IMR-90 (cell line): ENCODE measurements around the gene IRAK1BP1. TPM values are rescaled to one million over a fixed set of nuclear protein-coding genes. Genes with fewer than 3 reads are reported as not detected.

Experiments used
- ATAC-seq: fragments of 200-7000 bp; cut with Tn5 transposase; 2 replicates; pipeline ENCODE4 v1.9.1; 2020; ENCODE audit warnings: low read depth, mild to moderate bottlenecking, moderate library complexity
- BruUV-seq: library from RNA; stranded (reverse); fragments of 400-500 nt; replicated peaks from 2 replicates; lab custom pipeline; 2021; lab: Mats Ljungman, UMichigan
- CTCF ChIA-PET: fragments of 300-600 bp; formaldehyde crosslinking; extraction: SDS; loops from one replicate; lab custom pipeline; 2021; ENCODE audit warnings: antibody characterized with exemption; lab: Yijun Ruan, JAX
- POLR2A ChIA-PET: fragments of 300-600 bp; sonication (Branson Sonifier 250); formaldehyde crosslinking; loops from one replicate; lab custom pipeline; 2022; ENCODE audit warnings: antibody characterized with exemption; ENCODE audit not compliant: unreplicated experiment; lab: Charles Lee
- DNase-seq: peaks from one replicate; pipeline ENCODE4 v3.0.0; 2013
- H2AFZ ChIP-seq: replicated peaks from 2 replicates; pipeline ENCODE3; 2013; ENCODE audit warnings: low read length, mild to moderate bottlenecking; ENCODE audit not compliant: poor library complexity
- H2AK5ac ChIP-seq: 2 replicates; pipeline ENCODE4 v1.6.1; 2013; ENCODE audit warnings: low read depth, low read length, inconsistent platforms
- H2AK9ac ChIP-seq: replicated peaks from 2 replicates; pipeline ENCODE3; 2013; ENCODE audit warnings: mild to moderate bottlenecking, low read depth, low read length, moderate library complexity; ENCODE audit not compliant: poor library complexity
- H2BK120ac ChIP-seq: 2 replicates; pipeline ENCODE4 v1.6.1; 2013; ENCODE audit warnings: low read depth, low read length, inconsistent platforms
- H2BK15ac ChIP-seq: 3 replicates; pipeline ENCODE4 v1.6.1; 2013; ENCODE audit warnings: low read depth, low read length, inconsistent platforms
- H2BK20ac ChIP-seq: 2 replicates; pipeline ENCODE4 v1.6.1; 2013; ENCODE audit warnings: low read depth, mild to moderate bottlenecking, inconsistent platforms, low read length, moderate library complexity
- H2BK5ac ChIP-seq: 2 replicates; pipeline ENCODE4 v1.6.1; 2013; ENCODE audit warnings: mild to moderate bottlenecking, low read depth, low read length, inconsistent platforms; ENCODE audit not compliant: poor library complexity, severe bottlenecking
- H3K14ac ChIP-seq: replicated peaks from 2 replicates; pipeline ENCODE4 v1.6.1; 2013; ENCODE audit warnings: low read depth, low read length, inconsistent platforms
- H3K18ac ChIP-seq: 2 replicates; pipeline ENCODE4 v1.6.1; 2013; ENCODE audit warnings: low read depth, low read length, control low read depth
- H3K23ac ChIP-seq: 2 replicates; pipeline ENCODE4 v1.6.1; 2013; ENCODE audit warnings: low read depth, low read length, inconsistent platforms
- H3K27ac ChIP-seq: 2 replicates; pipeline ENCODE4 v1.5.1; 2013; ENCODE audit warnings: mild to moderate bottlenecking, control low read depth, low read length; ENCODE audit not compliant: insufficient read depth
- H3K27me3 ChIP-seq: 2 replicates; pipeline ENCODE4 v1.6.1; 2013; ENCODE audit warnings: low read length; ENCODE audit not compliant: control insufficient read depth, insufficient read depth
- H3K36me3 ChIP-seq: 2 replicates; pipeline ENCODE4 v1.6.1; 2013; ENCODE audit warnings: low read length, mixed read lengths; ENCODE audit not compliant: control insufficient read depth, insufficient read depth
- H3K4ac ChIP-seq: 2 replicates; pipeline ENCODE4 v1.6.1; 2013; ENCODE audit warnings: low read depth, low read length, inconsistent platforms
- H3K4me1 ChIP-seq: 2 replicates; pipeline ENCODE4 v1.6.1; 2013; ENCODE audit warnings: low read length, mixed read lengths; ENCODE audit not compliant: control insufficient read depth, insufficient read depth
- H3K4me2 ChIP-seq: 2 replicates; pipeline ENCODE4 v1.6.1; 2013; ENCODE audit warnings: low read depth, mild to moderate bottlenecking, control low read depth, low read length, moderate library complexity
- H3K4me3 ChIP-seq: 2 replicates; pipeline ENCODE4 v1.5.1; 2013; ENCODE audit warnings: low read depth, mild to moderate bottlenecking, control low read depth, low read length, moderate library complexity; ENCODE audit not compliant: insufficient read depth
- H3K56ac ChIP-seq: 2 replicates; pipeline ENCODE4 v1.6.1; 2013; ENCODE audit warnings: low read length, inconsistent platforms; ENCODE audit not compliant: insufficient read depth; ENCODE audit errors: extremely low read depth
- H3K79me1 ChIP-seq, 2 experiments: 2 replicates each; pipeline ENCODE4 v1.6.1; 2013; ENCODE audit warnings: low read length in 2 of 2, inconsistent platforms in 1 of 2, low read depth in 1 of 2
- H3K9ac ChIP-seq: 2 replicates; pipeline ENCODE4 v1.6.1; 2013; ENCODE audit warnings: low read depth, low read length, control low read depth
- H3K9me1 ChIP-seq: 2 replicates; pipeline ENCODE4 v1.6.1; 2013; ENCODE audit warnings: low read length, inconsistent platforms; ENCODE audit not compliant: insufficient read depth
- H3K9me3 ChIP-seq: 2 replicates; pipeline ENCODE4 v1.6.1; 2013; ENCODE audit warnings: low read length; ENCODE audit not compliant: control insufficient read depth, insufficient read depth
- H4K20me1 ChIP-seq: 2 replicates; pipeline ENCODE4 v1.6.1; 2013; ENCODE audit warnings: low read length, inconsistent platforms; ENCODE audit not compliant: insufficient read depth
- H4K5ac ChIP-seq: 2 replicates; pipeline ENCODE4 v1.6.1; 2013; ENCODE audit warnings: mild to moderate bottlenecking, low read depth, low read length, control low read depth
- H4K8ac ChIP-seq, 2 experiments: 2 replicates each; pipeline ENCODE4 v1.6.1; 2013; ENCODE audit warnings: low read depth in 2 of 2, low read length in 2 of 2, control low read depth in 1 of 2, inconsistent platforms in 1 of 2
- H4K91ac ChIP-seq: 2 replicates; pipeline ENCODE4 v1.6.1; 2013; ENCODE audit warnings: low read depth, low read length, inconsistent platforms; ENCODE audit not compliant: insufficient read depth
- BHLHE40 ChIP-seq: fragments of 150-350 bp; IDR thresholded peaks from 2 replicates; pipeline ENCODE4 v1.6.1; 2016; ENCODE audit warnings: mild to moderate bottlenecking, low read depth, low read length
- CEBPB ChIP-seq: IDR thresholded peaks from 2 replicates; pipeline ENCODE4 v1.6.1; 2012; ENCODE audit warnings: low read depth, low read length, improper control_type of control experiment
- CHD1 ChIP-seq: IDR thresholded peaks from 2 replicates; pipeline ENCODE4 v1.6.1; 2012; ENCODE audit warnings: low read depth, low read length, improper control_type of control experiment
- CTCF ChIP-seq: conservative IDR thresholded peaks from 2 replicates; pipeline ENCODE4 v1.5.1; 2012; ENCODE audit warnings: mild to moderate bottlenecking, low read depth, low read length, improper control_type of control experiment
- ELK1 ChIP-seq: fragments of 150-350 bp; IDR thresholded peaks from 2 replicates; pipeline ENCODE4 v1.6.1; 2016; ENCODE audit warnings: low read depth, mild to moderate bottlenecking, low read length, moderate library complexity, borderline replicate concordance
- FOS ChIP-seq: fragments of 150-350 bp; IDR thresholded peaks from 2 replicates; pipeline ENCODE4 v1.6.1; 2016; ENCODE audit warnings: low read depth, low read length
- MAFK ChIP-seq: IDR thresholded peaks from 2 replicates; pipeline ENCODE4 v1.6.1; 2012; ENCODE audit warnings: low read depth, low read length, improper control_type of control experiment
- MAZ ChIP-seq: IDR thresholded peaks from 2 replicates; pipeline ENCODE4 v1.6.1; 2012; ENCODE audit warnings: low read depth, mild to moderate bottlenecking, low read length, improper control_type of control experiment, moderate library complexity, borderline replicate concordance
- MXI1 ChIP-seq: IDR thresholded peaks from 2 replicates; pipeline ENCODE4 v1.6.1; 2012; ENCODE audit warnings: low read depth, mild to moderate bottlenecking, low read length, moderate library complexity, borderline replicate concordance
- NFE2L2 ChIP-seq: fragments of 150-350 bp; IDR thresholded peaks from 2 replicates; pipeline ENCODE4 v1.6.1; 2016; ENCODE audit warnings: low read depth, mild to moderate bottlenecking, low read length
- POLR2A ChIP-seq: IDR thresholded peaks from 2 replicates; pipeline ENCODE4 v1.6.1; 2012; ENCODE audit warnings: mild to moderate bottlenecking, low read depth, low read length
- RAD21 ChIP-seq: IDR thresholded peaks from 2 replicates; pipeline ENCODE4 v1.6.1; 2012; ENCODE audit warnings: low read length, improper control_type of control experiment
- RCOR1 ChIP-seq: IDR thresholded peaks from 2 replicates; pipeline ENCODE4 v1.6.1; 2012; ENCODE audit warnings: mild to moderate bottlenecking, low read length, improper control_type of control experiment; ENCODE audit not compliant: insufficient replicate concordance
- RFX5 ChIP-seq: IDR thresholded peaks from 2 replicates; pipeline ENCODE4 v1.8.0; 2012; ENCODE audit warnings: low read depth, mild to moderate bottlenecking, low read length, moderate library complexity
- SMC3 ChIP-seq: fragments of 150-350 bp; IDR thresholded peaks from 2 replicates; pipeline ENCODE4 v1.6.1; 2016; ENCODE audit warnings: low read depth, mild to moderate bottlenecking, antibody characterized with exemption, low read length, moderate library complexity
- USF2 ChIP-seq: fragments of 150-350 bp; IDR thresholded peaks from 2 replicates; pipeline ENCODE4 v1.6.1; 2017; ENCODE audit warnings: mild to moderate bottlenecking, antibody characterized with exemption, low read length, low read depth
- WGBS, 2 experiments: methylation state at CpG; one replicate each; pipeline versions ENCODE4 v1.1.5 to v1.1.7; 2013; ENCODE audit warnings: missing lambda C conversion rate in 2 of 2; ENCODE audit not compliant: insufficient read length in 1 of 2; ENCODE audit errors: extremely low coverage in 2 of 2; 5-methylcytosine and 5-hydroxymethylcytosine counted together
- dilution Hi-C: fragments of 300-500 bp; cut with HindIII; formaldehyde crosslinking; loops from one replicate; pipeline ENCODE4 v1.14.3; 2018; ENCODE audit warnings: low sequenced_read_pairs; ENCODE audit not compliant: unreplicated experiment
- in situ Hi-C: fragments of 300-500 bp; cut with MboI; formaldehyde crosslinking; loops from 3 replicates; pipeline ENCODE4 v1.14.3; 2019; ENCODE audit warnings: low sequenced_read_pairs, inconsistent platforms, mixed read lengths
- intact Hi-C: fragments of 100-400 bp; cut with micrococcal nuclease; formaldehyde crosslinking; loops from 2 replicates; pipeline ENCODE4 v1.10.0; 2022
- polyA plus RNA-seq, 3 experiments: library from polyadenylated mRNA; depleted of rRNA; stranded (reverse); fragments of >200 nt; gene quantifications; 2 replicates each; pipeline ENCODE4 v1.2.3, GENCODE V29; 2012; ENCODE audit warnings: low replicate concordance in 1 of 3
- total RNA-seq: library from RNA; depleted of rRNA; stranded (reverse); fragments of >200 nt; gene quantifications from 2 replicates; pipeline ENCODE4 v1.2.3, GENCODE V29; 2012

IRAK1BP1 gene
- total and polyA plus RNA-seq, 2 of the 4 experiments (the other 2 are of a cell fraction) = 0.94 to 2.2 TPM

GRCh38 chr6:78844899-78845298, 22.5 kb upstream of the IRAK1BP1 start:
- H2AK5ac ChIP-seq = no peak overlapping the region
- H2BK15ac ChIP-seq = no peak overlapping the region
- no peak overlapping the region for H3K18ac ChIP-seq
- TF ChIP-seq MAZ (no peak), RFX5 (no peak), CTCF (no peak), RCOR1 (no peak), CEBPB (no peak), MAFK (no peak), POLR2A (no peak), NFE2L2 (no peak), CHD1 (no peak), BHLHE40 (no peak), USF2 (no peak), RAD21 (no peak), SMC3 (no peak), FOS (no peak), ELK1 (no peak), MXI1 (no peak)
- intact Hi-C loops (no loop called here), in situ Hi-C loops (no loop called here), dilution Hi-C loops (no loop called here)
- no peak overlapping the region for H2BK20ac ChIP-seq
- WGBS, 2 experiments = no CpG with 5 or more reads among the region's 2 CpGs
- H3K9ac ChIP-seq = no peak overlapping the region
- H2AFZ ChIP-seq = no peak overlapping the region
- no peaks in the 10 kb centered on the region for H3K36me3 ChIP-seq
- ATAC-seq (no peak), DNase-seq (no peak)
- no peaks in the 10 kb centered on the region for H3K9me3 ChIP-seq
- H3K56ac ChIP-seq = no peak overlapping the region
- H3K9me1 ChIP-seq = no peaks in the 10 kb centered on the region; the same call in 1 of the 2 replicates
- no peaks in the 10 kb centered on the region for H3K79me1 ChIP-seq
- H3K14ac ChIP-seq = no peak overlapping the region
- no peak overlapping the region for H2BK120ac ChIP-seq
- no peak overlapping the region for H2AK9ac ChIP-seq
- POLR2A ChIA-PET = no interaction called here
- H4K20me1 ChIP-seq = no peaks in the 10 kb centered on the region
- no TSS peak for BruUV-seq
- H3K23ac ChIP-seq = no peak overlapping the region
- H4K91ac ChIP-seq = no peak overlapping the region
- CTCF ChIA-PET = no interaction called here
- no peak overlapping the region for H4K8ac ChIP-seq
- no peak overlapping the region for H3K4me2 ChIP-seq
- H2BK5ac ChIP-seq = no peak overlapping the region
- H3K27ac ChIP-seq = no peak overlapping the region
- H4K5ac ChIP-seq = no peak overlapping the region
- no peaks in the 10 kb centered on the region for H3K4me1 ChIP-seq
- no peak overlapping the region for H3K4ac ChIP-seq
- no peaks in the 10 kb centered on the region for H3K27me3 ChIP-seq
- H3K4me3 ChIP-seq = no peak overlapping the region
